B cell (primary cell): ENCODE data around the gene ACP7. TPM values are rescaled to one million over a fixed set of nuclear protein-coding genes. Genes with fewer than 3 reads are reported as not detected.

ENCODE experiments used
- ATAC-seq: fragments of 200-7000 bp; cut with Tn5 transposase; one replicate; pipeline ENCODE4 v1.10.0; 2021; ENCODE audit warnings: low read depth, mild to moderate bottlenecking, moderate number of reproducible peaks, moderate library complexity
- CTCF ChIA-PET: fragments of 350-600 bp; sonication (Branson Sonifier 250); formaldehyde crosslinking; loops from one replicate; lab custom pipeline; 2021; ENCODE audit warnings: antibody characterized with exemption, inconsistent platforms; lab: Charles Lee
- POLR2A ChIA-PET: fragments of 350-600 bp; sonication (Branson Sonifier 250); formaldehyde crosslinking; loops from one replicate; lab custom pipeline; 2021; ENCODE audit warnings: antibody characterized with exemption; lab: Charles Lee
- DNase-seq: peaks from one replicate; pipeline ENCODE4 v3.0.0; 2013
- H2AFZ ChIP-seq: 2 replicates; pipeline ENCODE4 v1.6.1; 2012; ENCODE audit warnings: mild to moderate bottlenecking, low read depth, low read length; ENCODE audit not compliant: insufficient read depth, poor library complexity, severe bottlenecking
- H3K27ac ChIP-seq, 2 donors: 1 replicate in 1 of 2; 2 replicates in 1 of 2; pipeline ENCODE4 v1.5.1; 2012 to 2013; ENCODE audit warnings: low read length in 2 of 2, mild to moderate bottlenecking in 2 of 2, moderate library complexity in 1 of 2
- H3K27me3 ChIP-seq, 4 experiments: fragments of 200-600 bp in 1 of 4; sonication (generic) in 1 of 4; replicated peaks in 1 of 4; 1 replicate in 2 of 4; 2 replicates in 2 of 4; pipeline versions ENCODE4 v1.6.1 to v1.7.0; 2013 to 2016; ENCODE audit warnings: low read length in 3 of 4, mild to moderate bottlenecking in 2 of 4, mixed read lengths in 1 of 4, moderate library complexity in 1 of 4; ENCODE audit not compliant: insufficient read depth in 4 of 4, control insufficient read depth in 3 of 4; ENCODE audit errors: control extremely low read depth in 1 of 4
- H3K36me3 ChIP-seq, 2 experiments: replicated peaks in 1 of 2; 1 replicate in 1 of 2; 2 replicates in 1 of 2; pipeline versions ENCODE4 v1.6.1 to v1.7.1; 2013; ENCODE audit warnings: low read length in 1 of 2; ENCODE audit not compliant: insufficient read depth in 2 of 2, control insufficient read depth in 1 of 2; ENCODE audit errors: control extremely low read depth in 1 of 2, extremely low read depth in 1 of 2
- H3K4me1 ChIP-seq, 2 donors: fragments of 200-600 bp in 1 of 2; sonication (generic) in 1 of 2; 1 replicate in 1 of 2; 2 replicates in 1 of 2; pipeline versions ENCODE4 v1.5.1 to v1.6.1; 2013 to 2017; ENCODE audit warnings: low read length in 2 of 2; ENCODE audit not compliant: control insufficient read depth in 2 of 2, insufficient read depth in 2 of 2
- H3K4me2 ChIP-seq: replicated peaks from 2 replicates; pipeline ENCODE3; 2012; ENCODE audit warnings: mild to moderate bottlenecking, low read depth, low read length; ENCODE audit not compliant: poor library complexity, severe bottlenecking
- H3K4me3 ChIP-seq, 5 experiments: fragments of 200-600 bp in 1 of 5; sonication (generic) in 1 of 5; 1 replicate in 3 of 5; 2 replicates in 2 of 5; pipeline versions ENCODE4 v1.5.1 to v1.7.0; 2011 to 2016; ENCODE audit warnings: low read length in 4 of 5, mild to moderate bottlenecking in 4 of 5, low read depth in 2 of 5, control low read depth in 1 of 5, moderate library complexity in 1 of 5; ENCODE audit not compliant: insufficient read depth in 1 of 5; ENCODE audit errors: control extremely low read depth in 1 of 5, extremely low read depth in 1 of 5
- H3K79me2 ChIP-seq: fragments of 200-600 bp; sonication (generic); one replicate; pipeline ENCODE4 v1.6.0; 2016; ENCODE audit warnings: low read length; ENCODE audit not compliant: control insufficient read depth, insufficient read depth
- H3K9ac ChIP-seq: fragments of 200-600 bp; sonication (generic); 2 replicates; pipeline ENCODE4 v1.6.1; 2017; ENCODE audit warnings: mild to moderate bottlenecking, low read length, moderate library complexity
- H3K9me3 ChIP-seq, 3 donors: one replicate each; pipeline versions ENCODE4 v1.6.1 to v1.7.1; 2013; ENCODE audit warnings: low read length in 2 of 3; ENCODE audit not compliant: control insufficient read depth in 2 of 3, insufficient read depth in 1 of 3; ENCODE audit errors: control extremely low read depth in 1 of 3
- H4K20me1 ChIP-seq: 2 replicates; pipeline ENCODE4 v1.6.0; 2012; ENCODE audit warnings: mild to moderate bottlenecking, low read length; ENCODE audit not compliant: insufficient read depth, control insufficient read depth, poor library complexity, severe bottlenecking
- H3K27ac Mint-ChIP-seq: one replicate; pipeline ENCODE4 v1.8.0; 2021; ENCODE audit warnings: mixed read lengths
- H3K27me3 Mint-ChIP-seq: one replicate; pipeline ENCODE4 v1.8.0; 2021; ENCODE audit warnings: mixed read lengths
- H3K4me1 Mint-ChIP-seq: one replicate; pipeline ENCODE4 v1.8.0; 2021; ENCODE audit warnings: mixed read lengths
- H3K4me3 Mint-ChIP-seq: one replicate; pipeline ENCODE4 v1.8.0; 2021; ENCODE audit warnings: mixed read lengths
- H3K9me3 Mint-ChIP-seq: one replicate; pipeline ENCODE4 v1.8.0; 2022; ENCODE audit warnings: mixed read lengths; ENCODE audit not compliant: insufficient read depth
- CTCF ChIP-seq: fragments of 200-600 bp; IDR thresholded peaks from one replicate; pipeline ENCODE4 v1.8.0; 2022; ENCODE audit warnings: antibody characterized with exemption, mild to moderate bottlenecking
- EZH2 ChIP-seq: IDR thresholded peaks from 2 replicates; pipeline ENCODE4 v1.6.1; 2012; ENCODE audit warnings: borderline replicate concordance, low read depth, mild to moderate bottlenecking, moderate library complexity, low read length; ENCODE audit not compliant: insufficient read depth, poor library complexity, severe bottlenecking
- WGBS: methylation state at CpG from one replicate; pipeline ENCODE4 v1.1.5; 2013; ENCODE audit warnings: missing lambda C conversion rate; ENCODE audit not compliant: insufficient coverage; 5-methylcytosine and 5-hydroxymethylcytosine counted together
- intact Hi-C: fragments of 100-400 bp; cut with micrococcal nuclease; formaldehyde crosslinking; loops from one replicate; pipeline ENCODE4 v1.10.0; 2022
- polyA plus RNA-seq: library from polyadenylated mRNA; depleted of rRNA; stranded (reverse); fragments of >200 nt; gene quantifications from 2 replicates; pipeline ENCODE4 v1.2.3, GENCODE V29; 2012
- total RNA-seq, 2 donors: library from RNA; stranded (reverse); fragments of 120-200 nt in 1 of 2; gene quantifications; 1 replicate in 1 of 2; 2 replicates in 1 of 2; pipeline versions ENCODE4 v1.2.3 to v1.2.4, GENCODE V29; 2013 to 2022

ACP7 gene
- total and polyA plus RNA-seq, 2 donors (not counting 1 experiment from before 2014, with no cell fraction given): not detected

DNA sequence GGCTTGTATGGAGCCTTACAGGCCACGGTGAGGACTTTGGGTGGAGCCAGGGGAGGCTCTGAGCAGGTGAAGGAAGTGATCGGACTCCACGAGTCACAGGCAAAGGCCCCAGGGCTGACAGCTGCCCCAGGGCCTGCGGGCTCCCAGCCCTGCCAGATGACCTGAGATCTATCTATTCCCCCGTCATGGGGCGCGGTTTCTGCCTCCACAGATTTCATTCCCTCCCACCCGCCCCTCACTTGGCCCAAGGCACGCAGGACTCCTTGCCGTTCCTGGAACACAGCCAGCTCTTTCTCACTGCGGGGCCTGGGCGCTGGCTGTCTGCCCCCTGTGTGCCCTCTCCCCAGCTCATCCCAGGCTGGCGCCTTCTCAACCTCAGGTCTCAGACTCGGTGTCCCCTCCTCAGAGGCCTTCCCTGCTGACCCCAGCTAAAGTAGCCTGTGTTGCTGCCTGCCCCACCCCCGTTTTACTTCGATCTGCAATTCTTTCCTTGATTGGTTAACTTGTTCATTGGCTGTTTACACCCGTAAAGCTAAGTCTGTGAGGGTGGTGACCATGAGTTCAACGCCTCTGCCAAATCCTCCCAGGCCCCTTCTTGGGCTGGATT lies 27.5 kb downstream of the ACP7 start:
- intact Hi-C loops: no loop called here
- DNase-seq (no peak), ATAC-seq (no peak)
- no peak overlapping the region for H3K4me3 ChIP-seq
- no peaks in the 10 kb centered on the region for H3K79me2 ChIP-seq
- H3K27ac ChIP-seq: no peak overlapping the region
- H3K36me3 ChIP-seq: no peaks in the 10 kb centered on the region
- no peaks in the 10 kb centered on the region for H3K4me1 ChIP-seq
- no peaks in the 10 kb centered on the region for H4K20me1 ChIP-seq
- Mint-ChIP-seq H3K4me3 (no peak overlapping the region), H3K9me3 (no peaks in the 10 kb centered on the region), H3K4me1 (no peaks in the 10 kb centered on the region), H3K27me3 (peaks cover 20% of the 10 kb centered on the region), H3K27ac (no peak overlapping the region)
- H2AFZ ChIP-seq: no peak overlapping the region
- CTCF ChIA-PET: interaction anchor here (0.8 to 6.4 kb wide), 7 partner anchors 10 to 422 kb away, joined by 3 to 39 read pairs (median 8); partner anchors contain the start of gene EID2B
- H3K27me3 ChIP-seq: peaks cover 0 to 8% (median 3%) of the 10 kb centered on the region in 4 experiments
- POLR2A ChIA-PET: no interaction called here
- no peak overlapping the region for H3K9ac ChIP-seq
- 70% methylated on average over 17 of the region's 18 CpGs for WGBS
- H3K4me2 ChIP-seq: no peak overlapping the region
- H3K9me3 ChIP-seq: no peaks in the 10 kb centered on the region
- no peak for TF ChIP-seq EZH2
- no peak for TF ChIP-seq CTCF

DNA sequence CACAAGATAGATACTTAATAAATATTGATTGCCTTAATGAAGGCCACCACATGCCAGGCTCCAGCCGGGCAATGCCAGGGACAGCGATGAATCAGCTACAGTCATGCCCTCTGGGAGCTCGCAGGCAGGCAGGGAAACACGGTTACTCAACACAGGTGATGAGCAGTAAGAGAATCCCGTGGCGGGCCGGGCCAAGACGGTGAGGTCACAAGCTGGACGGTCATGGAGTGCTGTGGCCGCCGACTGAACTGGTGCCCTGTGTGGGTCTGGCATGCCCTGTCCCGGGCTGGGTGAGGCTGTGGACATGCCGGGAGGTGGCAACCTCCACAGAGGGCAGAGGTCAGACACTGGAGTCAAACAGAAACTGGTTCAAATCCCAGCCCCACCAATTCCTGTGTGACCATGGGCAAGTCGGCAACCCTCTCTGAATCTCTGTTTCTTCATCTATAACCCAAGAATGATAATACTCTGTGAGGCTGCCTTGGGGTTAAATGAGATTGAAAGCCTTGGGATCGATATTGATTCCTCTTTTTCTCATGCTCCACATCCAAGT lies 28.2 kb downstream of the ACP7 start:
- no peak overlapping the region for H3K27ac Mint-ChIP-seq
- H3K79me2 ChIP-seq: no peaks in the 10 kb centered on the region
- H3K36me3 ChIP-seq: no peaks in the 10 kb centered on the region
- no peaks in the 10 kb centered on the region for H3K9me3 ChIP-seq
- DNase-seq (no peak), ATAC-seq (no peak)
- H3K4me2 ChIP-seq: no peak overlapping the region
- no peak overlapping the region for H2AFZ ChIP-seq
- H3K4me3 Mint-ChIP-seq: no peak overlapping the region
- peaks cover 0 to 8% (median 3%) of the 10 kb centered on the region in 4 experiments for H3K27me3 ChIP-seq
- H3K4me1 ChIP-seq: no peaks in the 10 kb centered on the region
- TF ChIP-seq EZH2 (no peak), CTCF (no peak)
- intact Hi-C loops: no loop called here
- no peaks in the 10 kb centered on the region for H3K9me3 Mint-ChIP-seq
- 87% methylated on average over 13 of the region's 15 CpGs for WGBS
- H3K4me3 ChIP-seq: no peak overlapping the region
- ChIA-PET CTCF (interaction anchor here (1.1 to 6.4 kb wide), 6 partner anchors 10 to 421 kb away, joined by 3 to 39 read pairs (median 13); partner anchors contain the start of gene EID2B), POLR2A (no interaction called here)
- no peak overlapping the region for H3K27ac ChIP-seq
- peaks cover 20% of the 10 kb centered on the region for H3K27me3 Mint-ChIP-seq
- no peaks in the 10 kb centered on the region for H3K4me1 Mint-ChIP-seq
- H3K9ac ChIP-seq: no peak overlapping the region
- no peaks in the 10 kb centered on the region for H4K20me1 ChIP-seq
